Fibroblast of mammary gland (primary cell): ENCODE measurements around the gene MAN1A2.
A peak's percentile ranks its signal among the peaks of the same experiment; 100 is the strongest.

ENCODE experiments used
- DNase-seq: peaks from one replicate; pipeline ENCODE4 v3.0.0-alpha.2; 2010; ENCODE audit warnings: low read depth
- H3K4me3 ChIP-seq: 2 replicates; pipeline ENCODE4 v1.5.1; 2011; ENCODE audit warnings: low read depth, mild to moderate bottlenecking, low read length, moderate library complexity; ENCODE audit not compliant: control insufficient read depth
- TF ChIP-seq, protein P1 (sequence below): conservative IDR thresholded peaks from 2 replicates; pipeline ENCODE4 v1.5.1; 2011; ENCODE audit warnings: low read depth, low read length, inconsistent platforms; ENCODE audit not compliant: control insufficient read depth, insufficient read depth

The MAN1A2 gene

DNA sequence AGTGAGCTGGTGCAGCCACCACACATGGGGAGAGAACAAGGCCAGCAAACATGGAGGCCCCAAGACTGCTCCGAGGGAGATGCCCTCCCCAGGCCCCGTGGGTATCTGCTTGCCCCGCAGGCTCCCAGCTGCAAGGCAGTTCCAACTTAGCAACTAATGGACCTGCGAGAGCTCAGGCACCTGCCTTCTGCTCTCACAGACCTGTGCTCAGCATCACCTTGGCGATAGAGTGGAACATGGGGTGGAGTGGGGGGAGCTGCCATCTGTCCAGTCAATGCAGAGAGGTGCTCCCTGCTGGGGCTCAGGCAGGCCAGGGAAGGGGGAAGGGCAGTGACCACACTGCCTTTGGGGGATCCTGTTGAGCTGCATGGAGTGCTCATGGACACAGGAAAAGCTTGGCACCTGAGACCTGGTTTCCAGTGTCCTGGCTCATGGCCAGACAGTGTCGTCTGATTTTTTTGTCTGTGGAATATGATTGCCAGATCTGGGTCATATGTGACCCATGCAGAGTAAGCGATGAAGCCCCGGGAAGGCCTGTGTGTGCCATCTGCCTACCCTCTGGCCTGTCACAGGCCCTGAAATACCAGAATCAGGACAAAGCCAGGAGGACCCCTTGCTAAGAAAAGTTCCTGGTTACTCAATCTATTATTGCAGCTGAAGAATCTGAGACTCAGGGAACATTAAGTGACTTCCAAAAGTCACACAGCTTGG lies 198.7 kb downstream of the MAN1A2 start:
- TF ChIP-seq, protein P1, sequence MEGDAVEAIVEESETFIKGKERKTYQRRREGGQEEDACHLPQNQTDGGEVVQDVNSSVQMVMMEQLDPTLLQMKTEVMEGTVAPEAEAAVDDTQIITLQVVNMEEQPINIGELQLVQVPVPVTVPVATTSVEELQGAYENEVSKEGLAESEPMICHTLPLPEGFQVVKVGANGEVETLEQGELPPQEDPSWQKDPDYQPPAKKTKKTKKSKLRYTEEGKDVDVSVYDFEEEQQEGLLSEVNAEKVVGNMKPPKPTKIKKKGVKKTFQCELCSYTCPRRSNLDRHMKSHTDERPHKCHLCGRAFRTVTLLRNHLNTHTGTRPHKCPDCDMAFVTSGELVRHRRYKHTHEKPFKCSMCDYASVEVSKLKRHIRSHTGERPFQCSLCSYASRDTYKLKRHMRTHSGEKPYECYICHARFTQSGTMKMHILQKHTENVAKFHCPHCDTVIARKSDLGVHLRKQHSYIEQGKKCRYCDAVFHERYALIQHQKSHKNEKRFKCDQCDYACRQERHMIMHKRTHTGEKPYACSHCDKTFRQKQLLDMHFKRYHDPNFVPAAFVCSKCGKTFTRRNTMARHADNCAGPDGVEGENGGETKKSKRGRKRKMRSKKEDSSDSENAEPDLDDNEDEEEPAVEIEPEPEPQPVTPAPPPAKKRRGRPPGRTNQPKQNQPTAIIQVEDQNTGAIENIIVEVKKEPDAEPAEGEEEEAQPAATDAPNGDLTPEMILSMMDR, result no peak
- no peak for DNase-seq
- no peak overlapping the region for H3K4me3 ChIP-seq

DNA sequence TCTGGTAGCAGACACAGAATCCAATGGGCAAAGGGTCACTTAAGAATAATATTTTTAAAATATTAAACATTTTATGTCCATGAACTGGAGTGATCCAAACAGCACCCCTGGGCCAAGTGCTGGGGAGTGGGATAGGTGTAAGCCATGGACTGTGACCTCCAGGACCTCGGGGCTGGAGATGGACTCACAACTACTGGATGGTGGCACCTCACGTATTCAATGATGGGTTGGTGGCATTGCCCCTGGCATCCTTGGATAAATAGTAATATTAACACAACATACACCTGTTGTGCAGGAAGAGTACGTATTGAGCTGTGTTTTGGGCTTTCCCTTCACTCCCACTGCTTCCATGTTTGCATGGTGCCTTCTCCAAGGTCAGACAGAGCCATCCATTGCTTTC lies 199.3 kb downstream of the MAN1A2 start:
- TF ChIP-seq, protein P1, result no peak
- no peak overlapping the region for H3K4me3 ChIP-seq
- DNase-seq, result no peak

DNA sequence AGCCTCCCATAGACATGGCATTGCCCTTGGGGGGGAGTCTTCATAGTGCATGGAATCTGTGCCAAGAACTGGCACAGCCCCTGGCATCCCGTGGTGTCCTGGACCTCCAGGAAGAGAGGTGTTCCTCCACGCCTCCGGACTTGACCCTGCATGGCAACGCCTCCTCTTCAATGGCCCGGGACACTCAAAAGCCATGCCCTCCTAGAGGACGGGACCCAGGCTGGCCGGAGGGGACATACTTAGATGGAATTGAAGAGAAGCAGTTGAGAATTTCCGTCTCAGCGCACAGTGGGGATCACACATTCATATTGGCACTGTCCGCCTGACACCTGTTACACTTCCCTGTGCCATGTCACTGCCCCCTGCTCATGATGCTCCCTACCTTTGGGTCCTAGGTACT lies 200.2 kb downstream of the MAN1A2 start:
- no peak overlapping the region for H3K4me3 ChIP-seq
- TF ChIP-seq, protein P1, result no peak
- no peak for DNase-seq

DNA sequence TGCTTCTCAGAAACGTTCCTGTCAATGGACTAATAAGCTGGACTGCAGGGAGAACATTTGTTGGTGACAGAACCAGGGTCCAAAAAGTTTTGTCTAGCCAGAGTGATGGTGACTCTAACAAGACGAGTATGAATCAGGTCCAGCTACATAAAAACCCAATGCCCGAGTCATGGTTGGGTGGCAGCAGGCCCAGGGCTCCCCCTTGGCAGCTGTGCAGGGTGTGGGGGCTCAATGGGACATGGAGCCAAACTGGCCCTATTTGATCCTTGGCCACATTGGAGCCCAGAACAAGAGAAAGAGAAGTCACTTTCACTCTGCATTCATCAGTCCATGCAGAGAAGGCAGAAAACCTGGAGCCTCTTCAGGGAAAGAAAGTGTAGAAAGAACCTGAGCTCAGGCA lies 200.7 kb downstream of the MAN1A2 start:
- no peak overlapping the region for H3K4me3 ChIP-seq
- TF ChIP-seq, protein P1, result no peak
- DNase-seq, result no peak

DNA sequence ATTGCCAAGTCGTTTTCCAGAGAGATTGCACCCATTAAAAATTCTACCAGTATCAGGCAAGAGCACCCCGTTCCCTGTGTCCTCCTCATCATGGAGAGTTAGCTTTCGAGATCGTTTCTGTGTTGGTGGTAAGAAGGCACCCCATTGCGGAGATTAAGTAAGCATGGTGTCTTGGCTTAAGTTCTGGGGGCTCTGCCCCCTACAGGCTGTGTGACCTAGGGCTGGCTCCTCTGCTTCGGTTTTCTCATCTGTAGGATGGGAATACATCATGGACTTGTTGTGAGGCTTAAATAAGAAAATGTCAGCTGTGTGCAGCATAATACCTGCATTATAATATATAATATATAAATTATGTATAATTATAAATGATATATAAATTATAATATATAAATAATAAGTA lies 201.8 kb downstream of the MAN1A2 start:
- TF ChIP-seq, protein P1, result peak; percentile 13
- H3K4me3 ChIP-seq, result no peak overlapping the region
- DNase-seq, result no peak

DNA sequence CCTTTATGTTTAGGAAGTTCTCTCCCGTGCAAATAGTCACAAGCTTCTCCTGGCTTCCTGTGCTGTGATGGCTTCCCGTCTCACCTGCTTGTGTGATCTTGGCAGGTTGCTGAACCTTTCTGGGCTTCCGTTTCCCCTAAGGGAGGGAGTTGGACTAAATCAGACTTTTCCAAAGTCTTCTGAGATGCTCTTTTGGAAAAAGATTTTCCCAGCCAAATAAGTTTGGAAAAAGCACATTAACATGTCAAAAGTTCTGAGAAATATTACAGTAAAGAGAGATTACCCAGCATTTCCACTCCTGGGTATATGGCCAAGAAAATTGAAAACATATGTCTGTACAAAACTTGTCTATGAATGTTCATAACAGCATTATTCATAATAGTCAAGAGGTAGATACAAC lies 202.6 kb downstream of the MAN1A2 start:
- no peak overlapping the region for H3K4me3 ChIP-seq
- DNase-seq, result no peak
- TF ChIP-seq, protein P1, result no peak
